HPDE6-E6E7 (cell line): ENCODE results near the gene ATP11C.
"Not testable (repeated sequence)": the region's sequence is repeated elsewhere in the genome, so short reads cannot be mapped to it uniquely, and the experiment has no call there.

Source experiments
- DNase-seq: peaks from one replicate; pipeline ENCODE4 v3.0.0; 2011; ENCODE audit warnings: missing footprints; ENCODE audit errors: extremely low spot score

Gene ATP11C

GRCh38 chrX:139924069-139924695, 8.7 kb downstream of the ATP11C start:
- DNase-seq, result no peak

GRCh38 chrX:139921142-139921541, 11.7 kb downstream of the ATP11C start:
- not testable (repeated sequence) for DNase-seq

GRCh38 chrX:139920316-139920715, 12.5 kb downstream of the ATP11C start:
- DNase-seq, result no peak

- DNase-seq, result no peak
Observed at GRCh38 chrX:139914421-139914820, 18.4 kb downstream of the ATP11C start.

- no peak for DNase-seq
Observed at GRCh38 chrX:139909712-139910111, 23.1 kb downstream of the ATP11C start.

GRCh38 chrX:139907078-139907477, 25.8 kb downstream of the ATP11C start:
- DNase-seq, result no peak

- no peak for DNase-seq
Observed at GRCh38 chrX:139905743-139906142, 27.1 kb downstream of the ATP11C start.

GRCh38 chrX:139905051-139905450, 27.8 kb downstream of the ATP11C start:
- no peak for DNase-seq

- DNase-seq, result no peak
Observed at GRCh38 chrX:139903210-139903609, 29.6 kb downstream of the ATP11C start.

- no peak for DNase-seq
Observed at GRCh38 chrX:139902559-139902958, 30.3 kb downstream of the ATP11C start.

- no peak for DNase-seq
Observed at GRCh38 chrX:139898334-139898733, 34.5 kb downstream of the ATP11C start.

- no peak for DNase-seq
Observed at GRCh38 chrX:139892512-139892911, 40.3 kb downstream of the ATP11C start.

GRCh38 chrX:139890991-139891700, 41.7 kb downstream of the ATP11C start:
- DNase-seq, result peak; percentile 65

GRCh38 chrX:139889760-139890159, 43.1 kb downstream of the ATP11C start:
- DNase-seq, result peak; percentile 21

- no peak for DNase-seq
Observed at GRCh38 chrX:139883984-139884383, 48.9 kb downstream of the ATP11C start.

- no peak for DNase-seq
Observed at GRCh38 chrX:139882299-139882698, 50.6 kb downstream of the ATP11C start.

GRCh38 chrX:139881572-139881971, 51.3 kb downstream of the ATP11C start:
- peak; percentile 17 for DNase-seq

- peak; percentile 26 for DNase-seq
Observed at GRCh38 chrX:139881130-139881529, 51.7 kb downstream of the ATP11C start.

GRCh38 chrX:139877710-139878414, 55.0 kb downstream of the ATP11C start:
- no peak for DNase-seq

- DNase-seq, result no peak
Observed at GRCh38 chrX:139875841-139876240, 57.0 kb downstream of the ATP11C start.

GRCh38 chrX:139869796-139870195, 63.1 kb downstream of the ATP11C start:
- no peak for DNase-seq

GRCh38 chrX:139864640-139865039, 68.2 kb downstream of the ATP11C start:
- DNase-seq, result no peak

GRCh38 chrX:139862208-139862607, 70.6 kb downstream of the ATP11C start:
- no peak for DNase-seq
